HG03095 (cell line): ENCODE data around the gene FAS.
A peak's percentile ranks its signal among the peaks of the same experiment; 100 is the strongest.
"Not testable (repeated sequence)": the region's sequence is repeated elsewhere in the genome, so short reads cannot be mapped to it uniquely, and the experiment has no call there.

ENCODE experiments used
- ATAC-seq: cut with Tn5 transposase; IDR thresholded peaks from one replicate; pipeline ENCODE4 v1.9.1; 2021; ENCODE audit warnings: moderate library complexity; ENCODE audit not compliant: unreplicated experiment

FAS gene

DNA sequence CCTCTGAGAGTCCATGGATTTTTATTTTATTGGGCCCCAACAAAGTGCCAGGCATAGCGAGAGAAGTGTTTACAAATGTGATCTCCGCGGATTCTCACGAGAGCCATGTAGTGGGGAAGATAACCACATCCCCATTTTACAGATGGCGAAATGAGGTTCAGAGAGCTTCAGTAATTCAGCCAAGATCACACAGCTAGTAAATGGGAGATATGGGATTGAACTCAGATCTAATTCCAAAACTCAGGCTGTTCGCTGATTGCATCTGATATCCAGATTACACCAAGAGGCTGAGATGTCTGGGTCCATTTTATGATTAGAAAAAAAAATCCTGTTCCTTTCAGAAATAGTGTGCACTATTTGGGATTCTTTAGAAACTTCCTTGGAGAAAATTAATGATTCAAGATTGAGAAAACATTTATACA is 1.3 kb downstream of the FAS start:
- no peak for ATAC-seq

DNA sequence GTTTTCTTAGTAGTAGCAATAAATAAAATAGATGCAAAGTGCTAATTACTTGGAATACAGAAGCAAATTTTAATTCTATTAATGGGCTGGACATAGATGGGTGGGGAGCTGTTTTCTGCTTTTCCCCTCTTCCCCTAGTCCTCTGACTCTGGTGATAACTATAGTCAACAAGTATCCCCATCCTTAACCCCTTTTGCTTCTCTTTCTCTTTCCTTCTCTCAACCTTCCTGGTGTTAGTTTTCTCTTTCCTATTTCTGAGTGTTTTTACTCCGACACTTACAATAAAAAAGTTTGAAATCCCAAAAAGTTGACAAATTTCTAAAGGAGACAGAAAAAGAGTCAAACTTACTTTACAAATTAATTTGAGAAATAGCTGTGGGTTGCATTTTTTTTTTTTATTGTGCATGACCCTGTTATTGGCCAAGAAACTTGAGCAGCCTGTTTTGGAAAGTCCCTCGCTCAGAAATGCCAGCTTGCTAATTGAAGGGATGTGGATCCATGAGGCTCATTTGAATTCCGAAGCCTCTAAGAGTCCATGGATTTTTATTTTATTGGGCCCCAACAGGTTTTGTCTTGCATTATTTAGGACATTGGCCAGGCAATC is 2.4 kb downstream of the FAS start:
- no peak for ATAC-seq

DNA sequence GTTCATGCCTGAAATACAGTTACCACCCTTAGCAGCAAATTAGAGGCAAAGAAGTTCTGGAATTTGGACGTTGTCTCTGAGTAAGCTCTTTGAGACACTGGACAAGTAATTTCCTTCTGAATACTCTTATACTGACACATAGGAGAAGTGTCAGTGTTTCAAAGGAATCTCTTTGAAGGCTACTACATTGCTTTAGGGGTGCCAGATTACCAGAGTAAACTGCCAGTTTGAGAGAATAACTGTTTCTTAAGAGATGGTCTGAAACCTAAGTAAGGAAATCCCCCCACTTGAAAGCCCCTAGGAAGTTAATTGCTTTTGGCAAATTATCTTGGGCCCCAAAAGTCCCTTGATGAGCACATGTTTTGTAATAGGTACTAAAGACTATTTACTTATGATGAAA is 3.4 kb downstream of the FAS start:
- ATAC-seq, result no peak

DNA sequence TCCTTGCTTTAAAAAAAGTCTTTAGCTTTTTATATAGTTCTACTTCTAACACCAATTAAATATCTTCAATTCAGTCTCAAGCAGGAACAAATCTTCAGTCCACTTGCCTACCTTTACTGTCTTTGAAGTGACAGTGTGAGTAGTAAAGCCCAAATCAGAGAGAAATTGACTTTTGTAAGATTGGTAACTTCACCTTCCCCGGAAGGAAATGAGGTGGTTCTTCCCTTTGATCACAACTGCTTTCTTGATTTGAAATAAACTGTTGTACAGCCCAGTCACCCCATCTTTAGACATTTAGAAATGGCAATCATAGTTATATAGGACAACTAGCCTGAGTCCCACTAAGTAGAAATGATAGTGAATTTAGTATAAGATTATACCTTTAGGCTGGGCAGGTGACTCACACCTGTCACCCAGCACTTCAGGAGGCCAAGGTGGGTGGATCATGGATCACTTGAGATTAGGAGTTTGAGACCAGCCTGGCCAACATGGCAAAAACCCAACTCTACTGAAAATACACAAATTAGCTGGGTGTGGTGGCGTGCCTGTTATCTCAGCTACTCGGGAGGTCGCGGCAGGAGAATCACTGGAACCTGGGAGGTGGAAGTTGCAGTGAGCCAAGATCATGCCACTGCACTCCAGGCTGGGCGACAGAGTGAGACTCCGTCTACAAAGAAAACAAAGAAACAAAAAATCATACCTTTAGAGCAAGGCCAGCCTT is 4.7 kb downstream of the FAS start:
- ATAC-seq, result no peak

DNA sequence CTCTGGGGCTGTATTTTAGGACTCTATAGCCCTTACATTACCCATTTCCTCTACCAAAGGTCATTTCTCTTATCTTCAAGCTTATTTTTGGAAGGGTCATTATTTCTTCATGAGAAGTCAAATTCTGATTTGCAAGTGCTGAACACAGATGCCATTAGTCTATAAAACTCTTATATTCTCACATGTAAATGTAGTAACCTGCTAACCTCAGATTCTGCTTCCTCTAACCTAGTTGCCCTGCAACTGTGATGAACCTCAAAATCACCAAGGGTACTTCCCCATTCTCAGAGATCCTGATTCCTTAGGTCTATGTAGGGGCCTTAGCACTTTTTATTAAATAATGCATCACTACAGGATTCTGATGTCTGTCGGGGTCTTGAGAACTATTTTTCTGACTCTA is 6.3 kb downstream of the FAS start:
- ATAC-seq, result peak; percentile 40

DNA sequence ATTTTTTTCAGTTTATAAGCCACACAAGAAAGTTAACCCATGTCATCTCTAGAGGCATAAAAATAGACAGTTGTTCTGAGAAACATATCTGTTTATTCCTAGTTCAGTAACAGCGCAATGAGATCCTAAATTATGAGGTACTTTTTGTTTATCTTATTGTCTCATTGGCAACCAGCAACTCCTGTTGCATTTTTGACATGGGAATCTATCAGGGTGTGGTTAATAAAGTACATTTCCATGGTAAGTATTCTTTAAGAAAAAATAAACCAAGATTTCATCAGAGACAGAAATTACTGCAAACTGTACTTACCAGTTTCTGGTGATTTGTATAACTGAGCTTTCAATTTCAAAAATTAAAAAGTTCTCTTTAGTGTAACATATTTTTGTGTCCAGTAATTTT is 9.0 kb downstream of the FAS start:
- no peak for ATAC-seq

DNA sequence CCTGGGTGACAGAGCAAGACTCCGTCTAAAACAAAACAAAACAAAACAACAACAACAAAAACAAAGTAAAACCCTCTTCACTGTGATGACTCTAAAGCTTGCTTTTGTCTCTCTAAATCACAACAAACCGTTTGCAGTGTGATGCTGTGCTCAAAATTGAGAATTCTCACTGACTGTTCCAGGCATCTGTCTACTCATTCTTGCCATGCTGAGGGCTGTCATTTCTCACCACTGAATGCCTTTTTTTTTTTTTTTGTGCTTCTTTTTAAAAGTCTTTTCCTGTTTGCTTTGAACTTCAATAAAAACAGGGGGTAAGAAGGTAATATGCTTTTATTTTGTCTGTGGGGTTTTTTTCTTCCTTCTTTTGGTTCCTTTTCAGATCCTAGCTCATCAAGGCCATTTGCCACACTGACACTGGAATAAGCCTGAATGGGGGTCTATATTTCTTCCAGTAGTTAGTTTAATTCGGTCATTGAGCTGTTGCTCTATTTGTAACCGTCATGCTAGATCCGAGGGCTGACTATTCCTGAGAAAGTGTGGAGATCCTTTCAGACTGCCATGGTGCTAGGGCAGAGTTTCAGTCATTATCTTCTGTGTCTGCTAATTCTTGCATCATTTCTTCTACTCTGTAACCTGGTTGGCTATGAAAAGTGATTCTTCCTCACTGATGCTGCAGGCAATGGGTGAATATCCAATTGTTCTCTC is 10.6 kb downstream of the FAS start:
- no peak for ATAC-seq

DNA sequence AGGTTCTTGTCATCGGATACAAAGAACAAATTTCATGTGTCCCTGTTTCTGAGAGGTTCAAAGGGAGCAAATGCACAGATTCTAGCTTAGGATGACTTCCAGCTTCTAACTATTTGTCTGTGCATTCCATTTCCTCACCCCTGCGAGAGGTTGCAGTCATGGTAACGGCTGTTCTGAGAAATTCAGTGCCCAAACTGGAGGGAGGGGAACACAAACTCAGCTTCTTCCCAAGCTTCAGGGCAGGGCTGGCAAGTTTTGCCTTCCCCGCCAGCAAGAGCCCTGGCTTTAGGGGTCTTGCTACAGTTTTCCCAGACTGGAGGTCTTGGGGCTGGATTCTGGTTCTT is 11.1 kb downstream of the FAS start:
- ATAC-seq, result no peak

DNA sequence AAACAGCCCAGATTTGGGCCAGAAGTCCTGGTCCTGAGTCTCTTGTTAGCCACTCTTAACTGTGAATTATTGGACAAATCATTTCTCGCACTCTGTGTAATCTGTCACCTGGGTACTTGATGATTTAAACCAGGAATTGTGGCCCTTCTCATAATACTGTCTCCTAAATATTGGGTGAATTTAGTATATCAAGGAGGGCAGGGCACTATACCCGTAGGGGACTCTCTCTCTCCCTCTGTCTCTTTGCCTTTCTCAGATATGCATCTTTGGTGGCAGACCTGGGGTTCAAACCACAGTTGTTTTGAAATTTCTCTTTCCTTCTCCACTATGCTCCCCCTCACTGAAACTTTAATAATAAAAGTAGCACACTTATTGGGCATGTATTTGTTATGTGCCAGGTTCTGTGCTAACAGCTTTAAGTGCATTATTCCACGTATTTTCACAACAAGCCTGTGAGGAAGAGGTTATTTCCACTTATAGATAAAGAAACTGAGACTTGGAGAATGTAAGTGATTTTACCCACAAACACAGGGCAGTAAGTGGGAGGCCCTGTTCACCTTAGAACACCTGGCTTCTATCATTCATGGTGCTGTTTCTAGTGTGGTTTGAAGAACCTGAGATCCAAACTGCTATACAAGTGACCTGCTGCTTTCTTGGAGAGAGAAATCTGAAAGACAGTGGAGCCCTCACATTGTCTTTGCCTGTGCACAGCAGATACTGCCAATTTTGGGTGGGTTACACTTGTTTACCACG is 11.8 kb downstream of the FAS start:
- ATAC-seq, result no peak

DNA sequence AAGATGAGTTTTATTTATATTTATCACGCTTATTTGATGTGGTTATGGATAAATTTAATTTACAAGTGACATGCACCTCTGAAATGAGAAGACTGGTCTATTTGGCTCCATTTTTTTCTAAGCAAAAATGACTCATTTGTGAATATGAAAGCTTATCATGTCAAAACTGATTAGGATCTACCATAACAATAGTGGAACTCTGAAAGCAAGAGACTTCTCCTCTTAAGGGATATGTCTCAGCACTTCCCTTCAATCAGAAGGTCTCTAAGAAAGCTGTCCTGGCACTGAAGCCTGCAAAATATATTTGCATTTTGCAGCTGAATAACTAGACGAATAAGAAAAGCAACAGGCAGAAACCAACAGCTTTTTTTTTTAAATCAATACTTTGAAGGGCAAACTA is 12.7 kb downstream of the FAS start:
- no peak for ATAC-seq

DNA sequence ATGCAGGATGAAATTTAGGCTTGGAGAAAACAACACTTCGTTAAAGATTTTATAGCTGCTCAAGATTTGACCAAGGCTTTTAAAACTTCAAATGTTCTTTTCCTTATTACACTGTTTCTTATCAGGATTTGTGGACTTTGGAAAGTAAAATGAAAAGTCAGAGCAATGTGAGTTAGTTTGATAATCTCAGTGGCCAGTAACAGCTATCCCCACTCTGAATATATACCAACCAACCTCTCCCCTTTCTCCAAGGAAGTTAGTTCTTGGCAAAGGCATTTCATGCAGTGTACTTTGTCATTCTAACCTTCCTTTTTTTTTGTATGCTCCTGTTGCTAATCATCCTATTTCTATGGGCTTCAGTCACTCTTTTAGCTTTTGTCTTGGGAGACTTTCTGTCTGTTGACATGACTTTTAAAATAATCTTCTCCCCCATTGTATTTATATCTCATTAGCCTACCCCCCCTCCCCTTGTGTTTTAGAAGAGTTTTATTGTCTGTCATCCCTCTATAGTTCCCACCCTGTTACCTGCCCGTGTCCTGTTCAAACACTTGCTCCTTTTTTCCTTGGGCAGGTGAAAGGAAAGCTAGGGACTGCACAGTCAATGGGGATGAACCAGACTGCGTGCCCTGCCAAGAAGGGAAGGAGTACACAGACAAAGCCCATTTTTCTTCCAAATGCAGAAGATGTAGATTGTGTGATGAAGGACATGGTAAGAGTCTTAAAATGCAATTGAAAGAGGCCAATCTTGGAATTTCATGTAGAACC is 16.7 kb downstream of the FAS start:
- no peak for ATAC-seq

DNA sequence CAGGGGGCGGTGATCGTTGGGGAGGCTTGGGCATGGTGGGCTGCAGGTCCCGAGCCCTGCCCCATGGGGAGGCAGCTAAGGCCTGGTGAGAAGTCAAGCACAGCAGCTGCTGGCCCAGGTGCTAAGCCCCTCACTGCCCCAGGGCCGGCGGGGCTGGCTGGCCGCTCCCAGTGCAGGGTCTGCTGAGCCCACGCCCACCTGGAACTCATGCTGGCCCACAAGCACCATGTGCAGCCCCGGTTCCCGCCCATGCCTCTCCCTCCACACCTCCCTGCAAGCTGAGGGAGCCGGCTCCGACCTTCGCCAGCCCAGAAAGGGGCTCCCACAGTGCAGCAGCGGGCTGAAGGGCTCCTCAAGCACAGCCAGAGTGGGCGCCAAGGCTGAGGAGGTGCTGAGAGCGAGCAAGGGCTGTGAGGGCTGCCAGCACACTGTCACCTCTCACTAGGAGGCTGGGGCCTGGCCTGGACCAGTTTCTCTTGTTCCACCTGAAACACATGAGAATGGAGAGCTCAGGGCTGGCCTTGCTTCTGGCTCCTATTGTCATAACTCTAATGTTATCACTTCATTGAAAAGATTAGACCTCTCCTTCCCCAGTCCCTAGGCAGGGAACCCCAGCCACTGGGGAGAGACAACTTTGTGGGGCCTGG is 28.2 kb downstream of the FAS start:
- ATAC-seq, result not testable (repeated sequence)

DNA sequence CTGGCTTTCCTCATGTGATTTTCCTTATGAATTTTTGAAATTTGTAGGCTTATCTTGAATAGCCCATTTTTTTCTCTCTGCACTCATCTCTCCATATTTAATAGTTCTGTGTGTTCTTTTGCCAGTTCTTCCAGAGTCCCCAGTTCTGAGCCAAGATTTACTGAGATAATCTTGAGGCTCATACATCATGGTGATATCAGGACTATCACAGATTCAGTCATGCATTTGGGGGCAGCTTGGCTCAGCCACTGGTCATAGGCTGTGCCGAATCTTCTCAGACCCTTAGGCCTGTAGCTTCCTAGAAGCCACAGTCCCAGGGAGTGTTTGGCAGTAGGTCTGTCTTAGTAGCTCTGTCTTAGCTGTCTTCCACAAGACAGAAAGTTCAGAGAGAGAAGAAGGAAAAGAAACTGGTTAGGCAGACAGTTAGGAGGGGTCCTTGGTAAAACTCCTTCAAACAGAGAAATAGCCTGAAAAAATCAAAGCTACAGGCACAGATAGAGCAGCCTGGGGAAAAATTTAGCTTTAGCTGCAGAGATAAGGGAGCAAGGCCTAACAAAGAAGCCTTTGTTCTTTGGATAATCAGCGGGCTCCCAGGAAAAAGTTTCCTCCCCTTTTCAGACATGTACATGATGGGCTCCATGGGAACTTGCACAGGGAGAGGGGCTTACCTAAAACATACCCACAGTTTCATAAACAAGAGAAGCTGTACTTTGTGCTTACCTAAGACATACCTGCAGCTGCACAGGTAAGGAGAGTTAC is 29.1 kb downstream of the FAS start:
- no peak for ATAC-seq

DNA sequence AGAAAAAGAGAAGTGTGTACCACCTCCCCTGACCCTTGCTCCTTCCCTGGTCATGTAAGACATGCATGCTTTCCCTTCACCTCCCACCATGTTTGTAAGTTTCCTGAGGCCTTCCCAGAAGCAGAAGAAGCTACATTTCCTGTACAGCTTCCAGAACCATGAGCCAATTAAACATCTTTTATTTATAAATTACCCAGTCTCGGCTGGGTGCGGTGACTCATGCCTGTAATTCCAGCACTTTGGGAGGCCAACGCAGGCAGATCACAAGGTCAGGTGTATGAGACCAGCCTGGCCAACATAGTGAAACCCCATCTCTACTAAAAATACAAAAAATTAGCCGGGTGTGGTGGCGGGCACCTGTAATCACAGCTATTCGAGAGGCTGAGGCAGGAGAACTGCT is 30.9 kb downstream of the FAS start:
- ATAC-seq, result not testable (repeated sequence)

DNA sequence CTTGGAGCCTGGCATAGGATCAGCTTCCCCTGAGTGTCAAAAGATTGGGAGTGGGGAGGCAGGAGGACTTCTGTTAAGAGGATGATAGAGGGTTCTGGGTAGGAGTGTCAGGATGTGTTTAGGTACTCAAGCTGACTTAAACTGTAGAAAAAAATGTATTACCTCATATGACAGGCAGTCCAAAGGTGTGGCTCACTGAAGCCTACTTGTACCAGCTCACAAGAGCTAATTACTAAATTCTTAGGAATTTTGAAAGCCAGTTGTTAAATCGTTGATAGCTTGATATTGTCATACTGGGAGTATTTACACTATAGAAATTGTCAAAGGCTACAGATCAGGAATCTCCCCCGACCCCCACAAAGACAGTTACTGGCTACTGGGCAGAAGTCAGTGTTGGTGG is 32.1 kb downstream of the FAS start:
- ATAC-seq, result no peak

DNA sequence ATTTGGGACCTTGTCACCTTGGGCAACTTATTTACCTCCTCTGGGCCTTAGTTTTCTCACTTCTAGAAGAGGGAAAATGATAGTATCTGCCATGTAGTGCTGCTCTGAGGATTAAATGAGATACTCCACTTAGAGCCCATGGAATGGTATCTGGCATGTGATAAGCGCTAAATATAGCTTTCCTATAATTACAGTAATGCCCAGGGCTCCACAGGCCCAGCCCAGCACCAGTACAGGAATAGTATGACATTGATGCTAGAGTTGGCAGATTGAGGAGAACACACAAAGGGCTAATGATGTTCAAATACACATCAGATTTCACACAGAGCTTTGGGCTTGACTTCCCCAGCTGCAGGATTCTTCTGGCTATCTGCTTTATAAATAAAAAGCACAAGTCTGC is 34.9 kb downstream of the FAS start:
- ATAC-seq, result no peak

DNA sequence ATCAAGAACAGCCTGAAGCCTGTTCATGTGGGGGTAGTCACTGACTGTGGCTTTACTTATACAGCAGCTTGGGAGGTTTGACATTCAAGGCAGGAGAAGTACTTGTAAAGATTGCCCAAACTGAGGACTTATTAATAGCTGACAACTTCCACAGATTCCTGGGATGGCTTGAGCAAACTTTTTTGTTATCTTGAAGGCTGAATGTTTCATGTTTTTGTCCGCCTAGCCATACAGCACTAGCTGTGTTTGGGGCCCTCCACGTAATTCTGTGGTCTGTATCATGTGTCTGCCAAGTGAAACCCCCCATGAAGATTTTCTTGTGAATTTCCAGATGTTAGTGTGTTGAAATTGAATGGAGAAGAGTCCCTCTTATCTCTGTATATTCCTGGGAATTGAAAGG is 38.6 kb downstream of the FAS start:
- ATAC-seq, result no peak

DNA sequence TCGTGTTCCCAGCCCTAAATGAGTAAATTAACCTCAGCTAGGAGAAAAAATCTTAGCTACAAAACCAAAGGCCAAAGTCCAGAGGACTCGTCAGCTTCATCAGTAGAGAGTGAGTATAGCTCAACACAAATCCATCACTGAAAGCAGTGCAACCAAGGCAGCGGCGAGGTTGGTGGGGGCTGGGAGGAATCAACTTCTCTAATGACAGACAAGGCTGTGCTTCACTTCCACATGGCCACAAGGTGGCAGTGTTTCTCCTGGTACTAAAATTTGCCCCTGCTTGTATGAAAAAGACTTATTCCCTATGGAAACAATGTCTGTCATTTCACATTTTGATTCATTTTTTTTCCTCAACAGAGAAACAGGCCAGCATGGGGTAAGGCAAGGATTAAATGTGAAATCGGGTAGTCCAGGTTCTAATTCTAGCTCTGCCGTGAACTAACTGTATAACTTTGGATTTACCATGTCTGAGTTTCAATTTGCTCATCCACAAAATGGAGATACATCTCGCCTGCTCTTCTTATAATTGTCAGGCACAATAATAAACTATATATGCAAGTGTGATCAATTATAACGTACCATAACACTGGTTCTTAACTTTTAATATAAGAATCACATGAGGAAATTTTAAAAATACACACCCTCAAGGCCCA is 39.3 kb downstream of the FAS start:
- ATAC-seq, result no peak

DNA sequence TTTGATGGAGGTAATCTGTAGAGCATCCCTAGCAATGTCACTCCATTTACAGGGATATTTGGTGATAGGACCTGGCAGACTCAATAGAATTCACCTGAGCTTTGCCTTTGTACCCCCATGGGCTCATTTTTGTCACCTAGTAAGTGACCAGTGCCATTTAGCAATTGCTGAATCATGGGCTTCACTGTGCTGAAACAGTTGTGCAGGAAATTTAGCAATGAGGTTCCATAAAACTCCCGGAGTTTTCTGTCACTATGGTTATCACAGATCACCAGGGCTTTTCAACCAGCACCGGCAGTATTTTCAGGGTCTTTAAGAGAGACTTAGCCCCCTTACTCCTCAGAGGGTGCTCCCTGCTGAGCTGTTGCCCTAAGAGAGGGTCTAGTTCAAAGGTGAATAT is 40.2 kb downstream of the FAS start:
- ATAC-seq, result no peak
